ENCODE measurements around the gene SRP72. TPM values are rescaled to one million over a fixed set of nuclear protein-coding genes. Genes with fewer than 3 reads are reported as not detected.

The SRP72 gene
- total and polyA plus RNA-seq, 2 of the 8 experiments (the other 6 are each of a cell fraction or from before 2014, with no cell fraction given): 37.7 to 144 TPM

- TF ChIP-seq, protein P1, sequence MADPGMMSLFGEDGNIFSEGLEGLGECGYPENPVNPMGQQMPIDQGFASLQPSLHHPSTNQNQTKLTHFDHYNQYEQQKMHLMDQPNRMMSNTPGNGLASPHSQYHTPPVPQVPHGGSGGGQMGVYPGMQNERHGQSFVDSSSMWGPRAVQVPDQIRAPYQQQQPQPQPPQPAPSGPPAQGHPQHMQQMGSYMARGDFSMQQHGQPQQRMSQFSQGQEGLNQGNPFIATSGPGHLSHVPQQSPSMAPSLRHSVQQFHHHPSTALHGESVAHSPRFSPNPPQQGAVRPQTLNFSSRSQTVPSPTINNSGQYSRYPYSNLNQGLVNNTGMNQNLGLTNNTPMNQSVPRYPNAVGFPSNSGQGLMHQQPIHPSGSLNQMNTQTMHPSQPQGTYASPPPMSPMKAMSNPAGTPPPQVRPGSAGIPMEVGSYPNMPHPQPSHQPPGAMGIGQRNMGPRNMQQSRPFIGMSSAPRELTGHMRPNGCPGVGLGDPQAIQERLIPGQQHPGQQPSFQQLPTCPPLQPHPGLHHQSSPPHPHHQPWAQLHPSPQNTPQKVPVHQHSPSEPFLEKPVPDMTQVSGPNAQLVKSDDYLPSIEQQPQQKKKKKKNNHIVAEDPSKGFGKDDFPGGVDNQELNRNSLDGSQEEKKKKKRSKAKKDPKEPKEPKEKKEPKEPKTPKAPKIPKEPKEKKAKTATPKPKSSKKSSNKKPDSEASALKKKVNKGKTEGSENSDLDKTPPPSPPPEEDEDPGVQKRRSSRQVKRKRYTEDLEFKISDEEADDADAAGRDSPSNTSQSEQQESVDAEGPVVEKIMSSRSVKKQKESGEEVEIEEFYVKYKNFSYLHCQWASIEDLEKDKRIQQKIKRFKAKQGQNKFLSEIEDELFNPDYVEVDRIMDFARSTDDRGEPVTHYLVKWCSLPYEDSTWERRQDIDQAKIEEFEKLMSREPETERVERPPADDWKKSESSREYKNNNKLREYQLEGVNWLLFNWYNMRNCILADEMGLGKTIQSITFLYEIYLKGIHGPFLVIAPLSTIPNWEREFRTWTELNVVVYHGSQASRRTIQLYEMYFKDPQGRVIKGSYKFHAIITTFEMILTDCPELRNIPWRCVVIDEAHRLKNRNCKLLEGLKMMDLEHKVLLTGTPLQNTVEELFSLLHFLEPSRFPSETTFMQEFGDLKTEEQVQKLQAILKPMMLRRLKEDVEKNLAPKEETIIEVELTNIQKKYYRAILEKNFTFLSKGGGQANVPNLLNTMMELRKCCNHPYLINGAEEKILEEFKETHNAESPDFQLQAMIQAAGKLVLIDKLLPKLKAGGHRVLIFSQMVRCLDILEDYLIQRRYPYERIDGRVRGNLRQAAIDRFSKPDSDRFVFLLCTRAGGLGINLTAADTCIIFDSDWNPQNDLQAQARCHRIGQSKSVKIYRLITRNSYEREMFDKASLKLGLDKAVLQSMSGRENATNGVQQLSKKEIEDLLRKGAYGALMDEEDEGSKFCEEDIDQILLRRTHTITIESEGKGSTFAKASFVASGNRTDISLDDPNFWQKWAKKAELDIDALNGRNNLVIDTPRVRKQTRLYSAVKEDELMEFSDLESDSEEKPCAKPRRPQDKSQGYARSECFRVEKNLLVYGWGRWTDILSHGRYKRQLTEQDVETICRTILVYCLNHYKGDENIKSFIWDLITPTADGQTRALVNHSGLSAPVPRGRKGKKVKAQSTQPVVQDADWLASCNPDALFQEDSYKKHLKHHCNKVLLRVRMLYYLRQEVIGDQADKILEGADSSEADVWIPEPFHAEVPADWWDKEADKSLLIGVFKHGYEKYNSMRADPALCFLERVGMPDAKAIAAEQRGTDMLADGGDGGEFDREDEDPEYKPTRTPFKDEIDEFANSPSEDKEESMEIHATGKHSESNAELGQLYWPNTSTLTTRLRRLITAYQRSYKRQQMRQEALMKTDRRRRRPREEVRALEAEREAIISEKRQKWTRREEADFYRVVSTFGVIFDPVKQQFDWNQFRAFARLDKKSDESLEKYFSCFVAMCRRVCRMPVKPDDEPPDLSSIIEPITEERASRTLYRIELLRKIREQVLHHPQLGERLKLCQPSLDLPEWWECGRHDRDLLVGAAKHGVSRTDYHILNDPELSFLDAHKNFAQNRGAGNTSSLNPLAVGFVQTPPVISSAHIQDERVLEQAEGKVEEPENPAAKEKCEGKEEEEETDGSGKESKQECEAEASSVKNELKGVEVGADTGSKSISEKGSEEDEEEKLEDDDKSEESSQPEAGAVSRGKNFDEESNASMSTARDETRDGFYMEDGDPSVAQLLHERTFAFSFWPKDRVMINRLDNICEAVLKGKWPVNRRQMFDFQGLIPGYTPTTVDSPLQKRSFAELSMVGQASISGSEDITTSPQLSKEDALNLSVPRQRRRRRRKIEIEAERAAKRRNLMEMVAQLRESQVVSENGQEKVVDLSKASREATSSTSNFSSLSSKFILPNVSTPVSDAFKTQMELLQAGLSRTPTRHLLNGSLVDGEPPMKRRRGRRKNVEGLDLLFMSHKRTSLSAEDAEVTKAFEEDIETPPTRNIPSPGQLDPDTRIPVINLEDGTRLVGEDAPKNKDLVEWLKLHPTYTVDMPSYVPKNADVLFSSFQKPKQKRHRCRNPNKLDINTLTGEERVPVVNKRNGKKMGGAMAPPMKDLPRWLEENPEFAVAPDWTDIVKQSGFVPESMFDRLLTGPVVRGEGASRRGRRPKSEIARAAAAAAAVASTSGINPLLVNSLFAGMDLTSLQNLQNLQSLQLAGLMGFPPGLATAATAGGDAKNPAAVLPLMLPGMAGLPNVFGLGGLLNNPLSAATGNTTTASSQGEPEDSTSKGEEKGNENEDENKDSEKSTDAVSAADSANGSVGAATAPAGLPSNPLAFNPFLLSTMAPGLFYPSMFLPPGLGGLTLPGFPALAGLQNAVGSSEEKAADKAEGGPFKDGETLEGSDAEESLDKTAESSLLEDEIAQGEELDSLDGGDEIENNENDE (IDR thresholded peaks at IDR 0.05; ENCODE audit: insufficient replicate concordance, low read length): no peak
- TF ChIP-seq SIN3A (conservative IDR thresholded peaks at IDR 0.05 in 1 of 2, IDR thresholded peaks at IDR 0.05 in 1 of 2; ENCODE audit: low read depth in 1 of 2, low read length in 2 of 2) (peak; percentile 69 to 72; a peak in 2 of 4 replicates), ZNF274 (IDR thresholded peaks at IDR 0.05; ENCODE audit: borderline replicate concordance, extremely low read depth, low read length) (no peak), PHF8 (conservative IDR thresholded peaks at IDR 0.05; ENCODE audit: low read depth, low read length) (peak; percentile 68), EGR1 (IDR thresholded peaks at IDR 0.05; ENCODE audit: borderline replicate concordance, low read depth, low read length) (no peak), RNF2 (IDR thresholded peaks at IDR 0.05; ENCODE audit: borderline replicate concordance, low read depth, low read length, missing control alignments, poor library complexity, severe bottlenecking) (no peak), BCL11A (IDR thresholded peaks at IDR 0.05; ENCODE audit: low read depth in 2 of 2, low read length in 2 of 2) (no peak), MAFK (IDR thresholded peaks at IDR 0.05; ENCODE audit: low read depth, low read length) (no peak), ASH2L (IDR thresholded peaks at IDR 0.05; ENCODE audit: low read length) (peak; percentile 72), CEBPB (IDR thresholded peaks at IDR 0.05; ENCODE audit: low read depth, low read length) (no peak)
Observed at GRCh38 chr4:56435140-56435926, 32.1 kb upstream of the SRP72 start, which contains the start of gene PPAT (continued).
